ENCODE results near the gene TMTC4.

DNA sequence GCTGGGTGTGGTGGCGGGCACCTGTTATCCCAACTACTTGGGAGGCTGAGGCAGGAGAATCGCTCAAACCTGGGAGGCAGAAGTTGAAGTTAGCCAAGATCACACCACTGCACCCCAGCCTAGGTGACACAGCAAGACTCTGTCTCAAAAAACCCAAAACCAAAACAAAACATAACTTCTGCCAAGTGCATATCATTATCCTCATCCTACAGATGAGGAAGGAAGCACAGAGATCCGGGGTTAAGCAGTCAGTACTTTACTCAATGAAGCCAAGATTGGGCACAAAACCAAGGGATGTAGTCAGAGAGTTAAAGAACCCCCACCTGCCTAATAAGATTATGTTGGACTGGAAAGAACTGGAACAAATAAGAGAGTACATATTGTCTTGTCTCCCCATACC lies 5.5 kb upstream of the TMTC4 start:
- TF ChIP-seq EP300 (IDR thresholded peaks at IDR 0.05) (no peak), POLR2AphosphoS5 (IDR thresholded peaks at IDR 0.05) (no peak)
